Ovary (tissue), 3 donors: ENCODE data around the gene KMT2B.
"Not testable (repeated sequence)": the region's sequence is repeated elsewhere in the genome, so short reads cannot be mapped to it uniquely, and the experiment has no call there.

Experiments used
- POLR2A ChIP-seq: fragments of 450-650 bp; IDR thresholded peaks from one replicate; pipeline ENCODE4 v1.6.1; 2017; ENCODE audit warnings: antibody characterized with exemption, mild to moderate bottlenecking, moderate library complexity
- TF ChIP-seq, protein P1 (sequence below), 3 donors: fragments of 450-650 bp in 2 of 3; fragments of 200-600 bp in 1 of 3; IDR thresholded peaks; one replicate each; pipeline versions ENCODE4 v1.5.1 to v1.8.0; 2016 to 2022; ENCODE audit warnings: antibody characterized with exemption in 3 of 3, mild to moderate bottlenecking in 1 of 3
- donor health status: DM: no; HTN: no; CAD: no.

- TF ChIP-seq POLR2A: not testable (repeated sequence)
- TF ChIP-seq, protein P1, sequence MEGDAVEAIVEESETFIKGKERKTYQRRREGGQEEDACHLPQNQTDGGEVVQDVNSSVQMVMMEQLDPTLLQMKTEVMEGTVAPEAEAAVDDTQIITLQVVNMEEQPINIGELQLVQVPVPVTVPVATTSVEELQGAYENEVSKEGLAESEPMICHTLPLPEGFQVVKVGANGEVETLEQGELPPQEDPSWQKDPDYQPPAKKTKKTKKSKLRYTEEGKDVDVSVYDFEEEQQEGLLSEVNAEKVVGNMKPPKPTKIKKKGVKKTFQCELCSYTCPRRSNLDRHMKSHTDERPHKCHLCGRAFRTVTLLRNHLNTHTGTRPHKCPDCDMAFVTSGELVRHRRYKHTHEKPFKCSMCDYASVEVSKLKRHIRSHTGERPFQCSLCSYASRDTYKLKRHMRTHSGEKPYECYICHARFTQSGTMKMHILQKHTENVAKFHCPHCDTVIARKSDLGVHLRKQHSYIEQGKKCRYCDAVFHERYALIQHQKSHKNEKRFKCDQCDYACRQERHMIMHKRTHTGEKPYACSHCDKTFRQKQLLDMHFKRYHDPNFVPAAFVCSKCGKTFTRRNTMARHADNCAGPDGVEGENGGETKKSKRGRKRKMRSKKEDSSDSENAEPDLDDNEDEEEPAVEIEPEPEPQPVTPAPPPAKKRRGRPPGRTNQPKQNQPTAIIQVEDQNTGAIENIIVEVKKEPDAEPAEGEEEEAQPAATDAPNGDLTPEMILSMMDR (IDR thresholded peaks at IDR 0.05): not testable (repeated sequence)
Measured at GRCh38 chr19:35772362-35772761, 54.6 kb downstream of the KMT2B start.
